AG04450 (cell line): ENCODE measurements around the gene MAML3. TPM values are rescaled to one million over a fixed set of nuclear protein-coding genes. Genes with fewer than 3 reads are reported as not detected.
A peak's percentile ranks its signal among the peaks of the same experiment; 100 is the strongest.

Experiments used
- CTCF ChIA-PET: fragments of 300-600, 350-600 bp; formaldehyde crosslinking; extraction: SDS; loops from one replicate; lab custom pipeline; 2022; ENCODE audit warnings: antibody characterized with exemption, inconsistent platforms; lab: Charles Lee
- POLR2A ChIA-PET: fragments of 350-600 bp; formaldehyde crosslinking; extraction: SDS; loops from one replicate; lab custom pipeline; 2021; ENCODE audit warnings: antibody characterized with exemption, inconsistent platforms; lab: Yijun Ruan, JAX
- DNase-seq: peaks from one replicate; pipeline ENCODE4 v3.0.0-alpha.2; 2011; ENCODE audit warnings: low read depth, low spot score
- H3K27ac ChIP-seq: one replicate; pipeline ENCODE4 v1.5.1; 2012; ENCODE audit warnings: low read depth, low read length, control low read depth
- H3K27me3 ChIP-seq: one replicate; pipeline ENCODE4 v1.6.0; 2012; ENCODE audit warnings: low read length; ENCODE audit not compliant: control insufficient read depth, insufficient read depth
- H3K4me3 ChIP-seq: 2 replicates; pipeline ENCODE4 v1.5.1; 2011; ENCODE audit warnings: mild to moderate bottlenecking, low read depth, low read length, control low read depth
- H3K9me3 ChIP-seq: 2 replicates; pipeline ENCODE4 v1.5.1; 2012; ENCODE audit warnings: low read length; ENCODE audit not compliant: control insufficient read depth, insufficient read depth
- CTCF ChIP-seq: IDR thresholded peaks from 2 replicates; pipeline ENCODE4 v1.5.1; 2011; ENCODE audit warnings: low read depth, low read length, control low read depth, inconsistent platforms
- polyA minus RNA-seq: library from RNA; depleted of rRNA, polyadenylated mRNA; stranded (reverse); fragments of >200 nt; gene quantifications from 2 replicates; pipeline ENCODE4 v1.2.3, GENCODE V29; 2011; rRNA and poly(A)+ RNA removed
- polyA plus RNA-seq: library from polyadenylated mRNA; depleted of rRNA; stranded (reverse); fragments of >200 nt; gene quantifications from 2 replicates; pipeline ENCODE4 v1.2.3, GENCODE V29; 2011; rRNA removed

MAML3 gene
- polyA plus RNA-seq = 3.5 and 4.1 TPM in 2 replicates
- 6.4 and 7.6 TPM in 2 replicates for polyA minus RNA-seq

DNA sequence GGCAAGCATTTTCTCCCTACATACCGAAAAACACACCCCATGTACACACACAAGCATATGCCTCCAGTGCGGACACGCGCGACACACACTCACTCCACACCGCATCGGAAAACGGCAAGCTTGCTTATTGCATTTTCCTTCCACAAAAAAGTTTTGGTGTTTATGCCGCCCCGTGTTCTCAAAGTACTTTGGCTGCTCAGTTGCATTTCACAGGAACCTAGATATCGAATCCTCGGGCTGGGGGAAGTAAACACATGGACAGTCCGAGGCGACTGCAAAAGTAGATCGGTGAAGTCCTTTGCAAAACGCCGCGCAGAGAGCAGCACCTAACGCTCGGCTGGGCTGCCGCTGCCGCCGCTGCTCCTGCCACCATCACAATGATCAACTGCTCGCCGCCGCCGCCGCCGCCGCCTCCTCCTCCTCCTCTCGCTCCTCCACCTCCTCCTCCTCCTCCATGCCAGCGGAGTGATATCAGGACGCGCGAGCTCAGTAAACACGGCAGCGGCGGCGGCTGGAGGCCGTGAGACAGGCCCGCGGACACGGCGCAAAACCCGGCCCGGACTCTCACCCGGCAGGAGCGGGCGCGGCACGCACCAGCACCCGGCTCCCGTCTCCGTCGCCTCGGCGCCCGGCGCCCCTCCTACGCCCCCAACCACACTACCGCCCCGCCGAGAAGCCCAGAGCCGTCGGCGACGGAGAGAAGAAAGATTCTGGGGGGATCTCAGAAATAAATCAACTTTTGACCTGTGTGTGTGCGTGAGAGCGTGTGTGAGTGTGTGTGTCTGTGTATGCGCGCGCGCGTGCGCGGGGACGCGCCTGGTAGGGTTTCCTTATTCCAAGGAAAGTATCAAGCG lies at the start of gene MAML3:
Gene MAML3, minus strand, starts transcription at position 467 of the 854 bp plus-strand sequence. CDS start 857 bp downstream, outside the sequence.
- peak; percentile 91 for DNase-seq
- no peaks in the 10 kb centered on the region; the same call in 1 of the 2 replicates for H3K9me3 ChIP-seq
- H3K27me3 ChIP-seq = no peaks in the 10 kb centered on the region
- H3K4me3 ChIP-seq = peak within 1 kb of the TSS; percentile 70
- TF ChIP-seq CTCF = no peak
- H3K27ac ChIP-seq = peak within 1 kb of the TSS; percentile 70
- ChIA-PET POLR2A (interaction anchor here (0.6 to 3.0 kb wide), 9 partner anchors 50 to 1123 kb away, joined by 3 to 13 read pairs (median 3); no protein-coding TSS in a partner anchor), CTCF (interaction anchor here (0.6 to 0.8 kb wide), 4 partner anchors 100 to 1051 kb away, joined by 3 read pairs; no protein-coding TSS in a partner anchor)

- DNase-seq = no peak
- no peak overlapping the region for H3K27ac ChIP-seq
- no peaks in the 10 kb centered on the region for H3K27me3 ChIP-seq
- TF ChIP-seq CTCF = no peak
- H3K9me3 ChIP-seq = no peaks in the 10 kb centered on the region
- no peak overlapping the region for H3K4me3 ChIP-seq
- ChIA-PET CTCF (no interaction called here), POLR2A (no interaction called here)
Observed at GRCh38 chr4:140198942-140199341, 45.0 kb upstream of the MAML3 start.

- CTCF ChIA-PET = no interaction called here
- POLR2A ChIA-PET = no interaction called here
- Histone ChIP-seq H3K27me3 (no peaks in the 10 kb centered on the region), H3K27ac (no peak overlapping the region), H3K4me3 (no peak overlapping the region), H3K9me3 (no peaks in the 10 kb centered on the region)
- no peak for TF ChIP-seq CTCF
- no peak for DNase-seq
Observed at GRCh38 chr4:140195806-140196205, 41.8 kb upstream of the MAML3 start.

DNA sequence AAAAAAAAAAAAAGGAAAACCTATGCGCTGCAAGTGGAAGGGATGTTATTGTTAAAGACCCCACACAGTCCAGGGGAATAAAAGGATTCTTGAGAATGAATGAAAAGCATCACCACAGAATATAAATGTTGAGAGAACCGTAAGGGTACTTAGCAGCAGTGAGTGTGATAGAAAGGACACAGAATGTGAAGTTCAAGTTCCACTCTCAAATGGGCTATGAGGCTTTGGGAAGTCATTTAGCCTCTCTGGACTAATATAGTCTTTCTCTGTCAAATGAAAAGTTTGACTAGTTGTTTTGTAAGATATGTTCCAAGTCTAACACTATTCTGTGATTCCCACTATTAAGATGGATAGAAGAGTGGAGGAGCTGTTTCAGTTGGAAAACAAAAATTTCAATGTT lies 35.8 kb upstream of the MAML3 start:
- DNase-seq = no peak
- Histone ChIP-seq H3K27ac (no peak overlapping the region), H3K4me3 (no peak overlapping the region), H3K9me3 (no peaks in the 10 kb centered on the region), H3K27me3 (no peaks in the 10 kb centered on the region)
- no peak for TF ChIP-seq CTCF
- ChIA-PET POLR2A (no interaction called here), CTCF (interaction anchor here (0.6 kb wide), 1 partner anchor 418 kb away, joined by 5 read pairs; no protein-coding TSS in a partner anchor)

DNA sequence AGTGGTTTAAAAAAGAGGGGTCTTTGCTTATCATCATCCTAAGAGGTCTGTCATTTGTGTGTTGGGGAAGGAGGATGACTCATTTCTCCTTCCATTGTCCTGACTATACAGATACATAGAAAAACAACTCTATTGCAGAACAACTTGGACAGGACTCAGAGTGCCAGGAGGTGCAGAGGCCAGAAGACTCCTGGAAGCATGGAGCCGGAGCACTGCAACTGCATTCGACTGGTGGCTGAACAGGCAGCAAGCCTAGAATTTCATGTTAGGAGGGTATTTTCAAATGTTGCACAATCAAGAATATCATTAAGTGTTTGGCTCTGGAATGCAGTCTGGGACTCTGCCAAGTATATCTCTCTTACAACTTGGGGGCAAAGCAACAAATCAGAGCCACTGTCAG lies 35.0 kb upstream of the MAML3 start:
- Histone ChIP-seq H3K27ac (no peak overlapping the region), H3K4me3 (no peak overlapping the region), H3K9me3 (no peaks in the 10 kb centered on the region), H3K27me3 (no peaks in the 10 kb centered on the region)
- TF ChIP-seq CTCF = no peak
- DNase-seq = peak; percentile 13
- ChIA-PET POLR2A (no interaction called here), CTCF (interaction anchor here (0.6 kb wide), 1 partner anchor 417 kb away, joined by 5 read pairs; no protein-coding TSS in a partner anchor)
